GM13977 (cell line): ENCODE results near the gene PALB2.

Experiments
- DNase-seq: peaks from one replicate; pipeline ENCODE4 v3.0.0; 2012; ENCODE audit warnings: low spot score
- CTCF ChIP-seq: IDR thresholded peaks from 2 replicates; pipeline ENCODE4 v1.5.1; 2012; ENCODE audit warnings: mild to moderate bottlenecking, control low read depth; ENCODE audit not compliant: insufficient read depth; ENCODE audit errors: extremely low read depth, missing control alignments
- in situ Hi-C: fragments of 300-500 bp; cut with MboI; formaldehyde crosslinking; loops from one replicate; pipeline ENCODE4 v1.12.0; 2022; ENCODE audit warnings: low sequenced_read_pairs, low pct_unique_long_range_greater_than_20kb, mixed read lengths, inconsistent platforms; ENCODE audit not compliant: unreplicated experiment

The PALB2 gene

GRCh38 chr16:23595951-23596720, 45.0 kb downstream of the PALB2 start, which contains the start of gene NDUFAB1:
NDUFAB1 (minus strand) TSS chr16:23596316; CDS start chr16:23596290, 26 bp downstream.
- peak; percentile 95 for DNase-seq
- in situ Hi-C loops: no loop called here

GRCh38 chr16:23595246-23595950, 45.7 kb downstream of the PALB2 start:
- no peak for DNase-seq
- in situ Hi-C loops: no loop called here
- no peak for TF ChIP-seq CTCF

More at GRCh38 chr16:23595951-23596720, 45.0 kb downstream of the PALB2 start, which contains the start of gene NDUFAB1:
- TF ChIP-seq CTCF: peak; percentile 99

GRCh38 chr16:23594186-23594585, 46.9 kb downstream of the PALB2 start:
- no peak for DNase-seq
- no peak for TF ChIP-seq CTCF
- in situ Hi-C loops: no loop called here

- in situ Hi-C loops: no loop called here
- no peak for DNase-seq
- no peak for TF ChIP-seq CTCF
These were observed 50.9 kb downstream of the PALB2 start for GRCh38 chr16:23590181-23590580.

GRCh38 chr16:23587726-23588125, 53.4 kb downstream of the PALB2 start:
- no peak for DNase-seq
- in situ Hi-C loops: no loop called here

More at GRCh38 chr16:23587726-23588125, 53.4 kb downstream of the PALB2 start:
- no peak for TF ChIP-seq CTCF
